OCI-LY7 (cell line): ENCODE results near the gene CELF4.

Experiments used
- EZH2phosphoT487 ChIP-seq: fragments of 200-600 bp; sonication (generic); IDR thresholded peaks from 2 replicates; pipeline ENCODE4 v1.6.1; 2018; ENCODE audit warnings: low read depth, borderline replicate concordance, mild to moderate bottlenecking, mixed run types, antibody characterized with exemption, low read length, moderate library complexity, mixed read lengths
- TF ChIP-seq, protein P1 (sequence below): fragments of 200-600 bp; sonication (generic); conservative IDR thresholded peaks from 2 replicates; pipeline ENCODE4 v1.5.1; 2014; ENCODE audit warnings: mild to moderate bottlenecking, antibody characterized with exemption, low read length, moderate library complexity, mixed read lengths

DNA sequence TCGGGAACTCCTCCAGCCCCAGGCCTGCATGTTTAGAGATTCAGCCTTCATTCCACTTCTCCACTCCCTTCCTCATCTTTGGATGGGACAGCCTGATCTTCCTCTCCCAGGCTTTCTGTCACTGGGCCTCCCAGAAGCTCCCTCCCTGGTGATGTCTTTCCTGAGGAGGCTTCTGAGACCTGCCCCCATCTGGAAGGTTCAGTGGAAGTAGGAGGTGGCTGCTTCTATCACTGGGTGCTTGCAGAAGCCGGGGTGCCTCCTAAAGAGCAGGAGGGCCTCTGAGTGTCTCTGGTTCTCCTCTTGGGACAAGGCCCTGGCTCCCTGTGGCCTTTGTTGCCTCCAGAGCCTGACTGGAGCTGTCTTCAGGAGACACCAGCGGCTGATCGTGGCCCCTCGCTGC, 108.7 kb downstream of the CELF4 start:
- TF ChIP-seq, protein P1, sequence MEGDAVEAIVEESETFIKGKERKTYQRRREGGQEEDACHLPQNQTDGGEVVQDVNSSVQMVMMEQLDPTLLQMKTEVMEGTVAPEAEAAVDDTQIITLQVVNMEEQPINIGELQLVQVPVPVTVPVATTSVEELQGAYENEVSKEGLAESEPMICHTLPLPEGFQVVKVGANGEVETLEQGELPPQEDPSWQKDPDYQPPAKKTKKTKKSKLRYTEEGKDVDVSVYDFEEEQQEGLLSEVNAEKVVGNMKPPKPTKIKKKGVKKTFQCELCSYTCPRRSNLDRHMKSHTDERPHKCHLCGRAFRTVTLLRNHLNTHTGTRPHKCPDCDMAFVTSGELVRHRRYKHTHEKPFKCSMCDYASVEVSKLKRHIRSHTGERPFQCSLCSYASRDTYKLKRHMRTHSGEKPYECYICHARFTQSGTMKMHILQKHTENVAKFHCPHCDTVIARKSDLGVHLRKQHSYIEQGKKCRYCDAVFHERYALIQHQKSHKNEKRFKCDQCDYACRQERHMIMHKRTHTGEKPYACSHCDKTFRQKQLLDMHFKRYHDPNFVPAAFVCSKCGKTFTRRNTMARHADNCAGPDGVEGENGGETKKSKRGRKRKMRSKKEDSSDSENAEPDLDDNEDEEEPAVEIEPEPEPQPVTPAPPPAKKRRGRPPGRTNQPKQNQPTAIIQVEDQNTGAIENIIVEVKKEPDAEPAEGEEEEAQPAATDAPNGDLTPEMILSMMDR: no peak
- TF ChIP-seq EZH2phosphoT487: no peak
